ENCODE results near the gene KATNB1. TPM values are rescaled to one million over a fixed set of nuclear protein-coding genes. Genes with fewer than 3 reads are reported as not detected.

The KATNB1 gene
- total and polyA plus RNA-seq, 4 donors = 14.9 to 39.3 (median 20.1) TPM

GRCh38 chr16:57704905-57705852, 30.4 kb upstream of the KATNB1 start:
- WGBS, 2 donors = 91 to 98% methylated on average over 4 of the region's 4 CpGs
- no peak for TF ChIP-seq CTCF (IDR thresholded peaks at IDR 0.05; ENCODE audit: control extremely low read depth, extremely low read depth)
- Histone ChIP-seq H3K9ac (ENCODE audit: insufficient read depth in 1 of 2, low read length in 2 of 2) (peak overlapping the region in 1 of 2 donors; percentile 49), H3K36me3 (ENCODE audit: control insufficient read depth in 4 of 4, insufficient read depth in 4 of 4, low read length in 4 of 4) (no peaks in the 10 kb centered on the region), H3K27ac (ENCODE audit: low read depth in 1 of 2, low read length in 1 of 2) (no peak overlapping the region), H3K4me1 (ENCODE audit: control insufficient read depth in 5 of 5, insufficient read depth in 5 of 5, low read length in 5 of 5) (peaks cover 0 to 27% (median 4%) of the 10 kb centered on the region in 5 donors), H3K27me3 (ENCODE audit: control insufficient read depth in 3 of 3, insufficient read depth in 3 of 3, low read length in 2 of 3) (no peaks in the 10 kb centered on the region), H3K4me3 (no peak overlapping the region), H3K9me3 (ENCODE audit: control insufficient read depth in 4 of 4, insufficient read depth in 3 of 4, low read length in 3 of 4) (no peaks in the 10 kb centered on the region)
- no peak for ATAC-seq (ENCODE audit: insufficient read depth, low FRiP score)
- no peak for DNase-seq

- DNase-seq (no peak), ATAC-seq (ENCODE audit: insufficient read depth, low FRiP score) (no peak)
- WGBS, 2 donors = 80 to 83% methylated on average over 1 of the region's 1 CpG
- H3K9ac ChIP-seq (ENCODE audit: insufficient read depth in 1 of 2, low read length in 2 of 2) = no peak overlapping the region
- no peak overlapping the region for H3K27ac ChIP-seq (ENCODE audit: low read depth in 1 of 2, low read length in 1 of 2)
- H3K4me1 ChIP-seq (ENCODE audit: control insufficient read depth in 5 of 5, insufficient read depth in 5 of 5, low read length in 5 of 5) = peaks cover 0 to 16% (median under 1%) of the 10 kb centered on the region in 5 donors
- H3K4me3 ChIP-seq = no peak overlapping the region
- peaks cover 0 to 2% (median 0%) of the 10 kb centered on the region in 3 donors for H3K27me3 ChIP-seq (ENCODE audit: control insufficient read depth in 3 of 3, insufficient read depth in 3 of 3, low read length in 2 of 3)
- no peaks in the 10 kb centered on the region for H3K36me3 ChIP-seq (ENCODE audit: control insufficient read depth in 4 of 4, insufficient read depth in 4 of 4, low read length in 4 of 4)
- TF ChIP-seq CTCF (IDR thresholded peaks at IDR 0.05; ENCODE audit: control extremely low read depth, extremely low read depth) = no peak
- no peaks in the 10 kb centered on the region for H3K9me3 ChIP-seq (ENCODE audit: control insufficient read depth in 4 of 4, insufficient read depth in 3 of 4, low read length in 3 of 4)
Measured at GRCh38 chr16:57706717-57707116, 28.9 kb upstream of the KATNB1 start.

- no peak for TF ChIP-seq CTCF (IDR thresholded peaks at IDR 0.05; ENCODE audit: control extremely low read depth, extremely low read depth)
- DNase-seq = no peak
- Histone ChIP-seq H3K9ac (ENCODE audit: insufficient read depth in 1 of 2, low read length in 2 of 2) (no peak overlapping the region), H3K4me3 (no peak overlapping the region), H3K9me3 (ENCODE audit: control insufficient read depth in 4 of 4, insufficient read depth in 3 of 4, low read length in 3 of 4) (no peaks in the 10 kb centered on the region), H3K4me1 (ENCODE audit: control insufficient read depth in 5 of 5, insufficient read depth in 5 of 5, low read length in 5 of 5) (peaks cover 0 to 13% (median 0%) of the 10 kb centered on the region in 5 donors), H3K36me3 (ENCODE audit: control insufficient read depth in 4 of 4, insufficient read depth in 4 of 4, low read length in 4 of 4) (no peaks in the 10 kb centered on the region), H3K27me3 (ENCODE audit: control insufficient read depth in 3 of 3, insufficient read depth in 3 of 3, low read length in 2 of 3) (peaks cover 0 to 2% (median 0%) of the 10 kb centered on the region in 3 donors), H3K27ac (ENCODE audit: low read depth in 1 of 2, low read length in 1 of 2) (no peak overlapping the region)
- WGBS, 2 donors = 86 to 91% methylated on average over 11 of the region's 11 CpGs
- no peak for ATAC-seq (ENCODE audit: insufficient read depth, low FRiP score)
Measured at GRCh38 chr16:57707331-57707730, 28.2 kb upstream of the KATNB1 start.

All from lung (tissue), 12 donors.